ENCODE results near the gene SETBP1. TPM values are rescaled to one million over a fixed set of nuclear protein-coding genes. Genes with fewer than 3 reads are reported as not detected.
"Not testable (repeated sequence)": the region's sequence is repeated elsewhere in the genome, so short reads cannot be mapped to it uniquely, and the experiment has no call there.

SETBP1 gene
- total RNA-seq, 1 experiment from 2014 or later = 3.4 TPM

DNA sequence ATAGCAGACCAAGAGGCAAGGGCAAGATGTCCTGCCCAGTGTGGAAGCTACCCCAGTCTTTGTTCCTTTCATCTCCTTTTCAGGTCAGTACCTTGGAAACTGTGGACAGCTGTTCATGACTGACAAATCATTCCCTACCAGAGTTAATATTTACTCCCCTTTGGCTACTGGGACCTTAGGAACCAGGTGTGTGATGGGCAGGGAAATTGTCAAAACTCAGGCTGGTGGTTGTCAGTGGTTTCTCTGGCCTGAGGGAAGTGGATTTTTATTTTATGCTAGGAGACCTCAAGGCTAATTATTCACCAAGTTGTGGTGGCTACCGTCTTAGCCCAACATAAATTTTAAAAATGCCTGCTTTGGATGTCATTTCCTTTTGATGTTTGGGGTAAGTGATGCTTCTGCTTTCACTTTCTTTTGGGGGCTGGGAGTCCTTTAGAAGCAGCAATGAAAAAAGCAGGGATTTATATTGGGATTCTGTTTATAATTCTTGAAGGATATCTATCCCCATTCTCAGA is 119.3 kb downstream of the SETBP1 start:
- Histone ChIP-seq H3K4me3 (ENCODE audit: low read length) (no peak overlapping the region), H3K27me3 (ENCODE audit: low read length) (no peaks in the 10 kb centered on the region), H4K20me1 (ENCODE audit: insufficient read depth, low read depth, low read length) (no peaks in the 10 kb centered on the region), H3K9ac (ENCODE audit: low read length) (no peak overlapping the region), H3K27ac (ENCODE audit: low read length) (no peak overlapping the region), H3K36me3 (ENCODE audit: insufficient read depth, low read length) (no peaks in the 10 kb centered on the region), H3K9me2 (replicated peaks; ENCODE audit: insufficient read depth, low read length) (no peaks in the 10 kb centered on the region), H3K4me2 (ENCODE audit: low read depth, low read length, poor library complexity, severe bottlenecking) (no peak overlapping the region), H3K79me2 (ENCODE audit: low read length) (no peaks in the 10 kb centered on the region), H3K9me3 (ENCODE audit: low read length) (no peaks in the 10 kb centered on the region), H2AFZ (ENCODE audit: low read length) (no peak overlapping the region), H3K4me1 (ENCODE audit: low read length) (0 out of 2 replicates have a peak, but pooled peaks cover 4% of the 10 kb centered on the region)
- DNase-seq = no peak

DNA sequence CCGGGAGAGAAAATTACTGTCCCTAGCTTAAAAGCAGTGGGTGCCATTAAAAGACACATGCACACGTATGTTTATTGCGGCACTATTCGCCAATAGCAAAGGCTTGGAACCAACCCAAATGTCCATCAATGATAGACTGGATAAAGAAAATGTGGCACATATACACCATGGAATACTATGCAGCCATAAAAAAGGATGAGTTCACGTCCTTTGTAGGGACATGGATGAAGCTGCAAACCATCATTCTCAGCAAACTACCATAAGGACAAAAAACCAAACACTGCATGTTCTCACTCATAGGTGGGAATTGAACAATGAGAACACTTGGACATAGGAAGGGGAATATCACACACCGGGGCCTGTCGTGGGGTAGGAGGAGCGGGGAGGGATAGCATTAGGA is 120.1 kb downstream of the SETBP1 start:
- not testable (repeated sequence) for H3K27me3 ChIP-seq (ENCODE audit: low read length); H3K9me3 ChIP-seq (ENCODE audit: low read length); DNase-seq; H3K4me1 ChIP-seq (ENCODE audit: low read length); H3K9ac ChIP-seq (ENCODE audit: low read length); H3K9me2 ChIP-seq (replicated peaks; ENCODE audit: insufficient read depth, low read length); H3K27ac ChIP-seq (ENCODE audit: low read length); H3K79me2 ChIP-seq (ENCODE audit: low read length); H2AFZ ChIP-seq (ENCODE audit: low read length); H3K4me3 ChIP-seq (ENCODE audit: low read length); H3K36me3 ChIP-seq (ENCODE audit: insufficient read depth, low read length); H3K4me2 ChIP-seq (ENCODE audit: low read depth, low read length, poor library complexity, severe bottlenecking); H4K20me1 ChIP-seq (ENCODE audit: insufficient read depth, low read depth, low read length)

DNA sequence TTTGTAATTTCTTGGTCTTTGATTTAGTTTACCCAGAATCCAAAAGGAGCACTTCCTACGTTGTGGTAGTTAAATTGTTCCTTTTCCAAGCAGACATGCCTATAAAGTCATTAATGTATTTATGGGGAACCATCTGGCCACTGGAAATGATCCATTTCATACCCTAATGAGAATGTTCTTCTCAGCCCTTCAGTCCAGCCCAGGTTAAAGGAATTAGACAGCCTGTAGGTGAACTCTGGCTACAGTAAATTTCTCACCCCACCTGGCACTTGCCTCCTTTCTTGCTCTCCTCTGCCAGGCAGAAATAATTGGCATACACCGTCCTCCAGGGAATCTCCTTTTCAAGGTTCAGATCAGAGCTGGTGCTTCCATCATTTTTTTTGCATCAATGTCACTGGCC is 121.1 kb downstream of the SETBP1 start:
- H3K27me3 ChIP-seq (ENCODE audit: low read length) = no peaks in the 10 kb centered on the region
- H2AFZ ChIP-seq (ENCODE audit: low read length) = no peak overlapping the region
- no peak overlapping the region for H3K27ac ChIP-seq (ENCODE audit: low read length)
- no peak for DNase-seq
- no peaks in the 10 kb centered on the region for H3K36me3 ChIP-seq (ENCODE audit: insufficient read depth, low read length)
- no peak overlapping the region for H3K4me3 ChIP-seq (ENCODE audit: low read length)
- H3K9me2 ChIP-seq (replicated peaks; ENCODE audit: insufficient read depth, low read length) = no peaks in the 10 kb centered on the region
- no peaks in the 10 kb centered on the region for H3K79me2 ChIP-seq (ENCODE audit: low read length)
- H4K20me1 ChIP-seq (ENCODE audit: insufficient read depth, low read depth, low read length) = no peaks in the 10 kb centered on the region
- H3K9ac ChIP-seq (ENCODE audit: low read length) = no peak overlapping the region
- H3K4me2 ChIP-seq (ENCODE audit: low read depth, low read length, poor library complexity, severe bottlenecking) = no peak overlapping the region
- H3K9me3 ChIP-seq (ENCODE audit: low read length) = no peaks in the 10 kb centered on the region
- 0 out of 2 replicates have a peak, but pooled peaks cover 4% of the 10 kb centered on the region for H3K4me1 ChIP-seq (ENCODE audit: low read length)

- no peak for DNase-seq
- Histone ChIP-seq H4K20me1 (ENCODE audit: insufficient read depth, low read depth, low read length) (no peaks in the 10 kb centered on the region), H3K27me3 (ENCODE audit: low read length) (no peaks in the 10 kb centered on the region), H3K4me3 (ENCODE audit: low read length) (no peak overlapping the region), H3K27ac (ENCODE audit: low read length) (no peak overlapping the region), H3K9me2 (replicated peaks; ENCODE audit: insufficient read depth, low read length) (no peaks in the 10 kb centered on the region), H3K4me2 (ENCODE audit: low read depth, low read length, poor library complexity, severe bottlenecking) (no peak overlapping the region), H3K36me3 (ENCODE audit: insufficient read depth, low read length) (no peaks in the 10 kb centered on the region), H2AFZ (ENCODE audit: low read length) (no peak overlapping the region), H3K9ac (ENCODE audit: low read length) (no peak overlapping the region), H3K79me2 (ENCODE audit: low read length) (no peaks in the 10 kb centered on the region), H3K4me1 (ENCODE audit: low read length) (0 out of 2 replicates have a peak, but pooled peaks cover 4% of the 10 kb centered on the region), H3K9me3 (ENCODE audit: low read length) (no peaks in the 10 kb centered on the region)
Measured at GRCh38 chr18:44802508-44802907, 121.8 kb downstream of the SETBP1 start.

- Histone ChIP-seq H3K4me1 (ENCODE audit: low read length) (0 out of 2 replicates have a peak, but pooled peaks cover 4% of the 10 kb centered on the region), H3K27me3 (ENCODE audit: low read length) (no peaks in the 10 kb centered on the region), H3K4me3 (ENCODE audit: low read length) (no peak overlapping the region), H3K36me3 (ENCODE audit: insufficient read depth, low read length) (no peaks in the 10 kb centered on the region), H3K9me2 (replicated peaks; ENCODE audit: insufficient read depth, low read length) (no peaks in the 10 kb centered on the region), H3K27ac (ENCODE audit: low read length) (no peak overlapping the region), H3K9me3 (ENCODE audit: low read length) (no peaks in the 10 kb centered on the region), H3K79me2 (ENCODE audit: low read length) (no peaks in the 10 kb centered on the region), H4K20me1 (ENCODE audit: insufficient read depth, low read depth, low read length) (no peaks in the 10 kb centered on the region), H2AFZ (ENCODE audit: low read length) (no peak overlapping the region), H3K4me2 (ENCODE audit: low read depth, low read length, poor library complexity, severe bottlenecking) (no peak overlapping the region), H3K9ac (ENCODE audit: low read length) (no peak overlapping the region)
- no peak for DNase-seq
Measured at GRCh38 chr18:44803019-44803650, 122.4 kb downstream of the SETBP1 start.

DNA sequence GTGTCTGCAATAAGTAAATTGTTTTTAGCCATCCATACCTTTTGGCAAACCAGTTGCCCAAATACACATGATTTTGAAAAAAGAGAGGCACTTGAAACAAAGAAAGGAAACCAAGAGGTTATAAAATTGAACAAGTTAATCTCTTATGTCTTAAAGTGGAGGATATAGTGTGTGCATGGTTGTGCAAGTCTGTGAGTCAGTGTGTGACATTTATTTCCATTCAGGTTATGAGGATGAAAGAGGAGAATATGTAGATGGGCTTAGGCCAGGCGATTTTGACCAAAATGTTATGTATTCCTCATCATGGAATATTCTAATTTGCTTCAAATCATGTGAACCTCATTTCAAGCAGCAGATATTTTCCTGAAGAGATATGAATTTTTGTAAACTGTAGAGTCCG is 123.3 kb downstream of the SETBP1 start:
- no peaks in the 10 kb centered on the region for H3K79me2 ChIP-seq (ENCODE audit: low read length)
- H3K9ac ChIP-seq (ENCODE audit: low read length) = no peak overlapping the region

GRCh38 chr18:44805176-44805575 is 124.5 kb downstream of the SETBP1 start:
- Histone ChIP-seq H3K9me3 (ENCODE audit: low read length) (no peaks in the 10 kb centered on the region), H3K79me2 (ENCODE audit: low read length) (no peaks in the 10 kb centered on the region), H3K4me2 (ENCODE audit: low read depth, low read length, poor library complexity, severe bottlenecking) (no peak overlapping the region), H4K20me1 (ENCODE audit: insufficient read depth, low read depth, low read length) (no peaks in the 10 kb centered on the region), H3K4me1 (ENCODE audit: low read length) (0 out of 2 replicates have a peak, but pooled peaks cover 4% of the 10 kb centered on the region), H3K27ac (ENCODE audit: low read length) (no peak overlapping the region), H3K9ac (ENCODE audit: low read length) (no peak overlapping the region), H2AFZ (ENCODE audit: low read length) (no peak overlapping the region), H3K27me3 (ENCODE audit: low read length) (no peaks in the 10 kb centered on the region), H3K36me3 (ENCODE audit: insufficient read depth, low read length) (no peaks in the 10 kb centered on the region), H3K4me3 (ENCODE audit: low read length) (no peak overlapping the region), H3K9me2 (replicated peaks; ENCODE audit: insufficient read depth, low read length) (no peaks in the 10 kb centered on the region)
- DNase-seq = no peak

More for the DNA sequence above, 123.3 kb downstream of the SETBP1 start:
- Histone ChIP-seq H3K36me3 (ENCODE audit: insufficient read depth, low read length) (no peaks in the 10 kb centered on the region), H3K27ac (ENCODE audit: low read length) (no peak overlapping the region), H3K9me3 (ENCODE audit: low read length) (no peaks in the 10 kb centered on the region), H3K9me2 (replicated peaks; ENCODE audit: insufficient read depth, low read length) (no peaks in the 10 kb centered on the region), H3K27me3 (ENCODE audit: low read length) (no peaks in the 10 kb centered on the region), H3K4me1 (ENCODE audit: low read length) (0 out of 2 replicates have a peak, but pooled peaks cover 4% of the 10 kb centered on the region), H3K4me2 (ENCODE audit: low read depth, low read length, poor library complexity, severe bottlenecking) (no peak overlapping the region), H3K4me3 (ENCODE audit: low read length) (no peak overlapping the region), H2AFZ (ENCODE audit: low read length) (no peak overlapping the region), H4K20me1 (ENCODE audit: insufficient read depth, low read depth, low read length) (no peaks in the 10 kb centered on the region)
- no peak for DNase-seq

- H3K4me3 ChIP-seq (ENCODE audit: low read length) = no peak overlapping the region
- no peak for DNase-seq
- H3K4me2 ChIP-seq (ENCODE audit: low read depth, low read length, poor library complexity, severe bottlenecking) = no peak overlapping the region
- no peaks in the 10 kb centered on the region for H3K79me2 ChIP-seq (ENCODE audit: low read length)
- no peak overlapping the region for H3K27ac ChIP-seq (ENCODE audit: low read length)
- no peaks in the 10 kb centered on the region for H3K9me3 ChIP-seq (ENCODE audit: low read length)
- H3K9me2 ChIP-seq (replicated peaks; ENCODE audit: insufficient read depth, low read length) = no peaks in the 10 kb centered on the region
- H2AFZ ChIP-seq (ENCODE audit: low read length) = no peak overlapping the region
- H3K36me3 ChIP-seq (ENCODE audit: insufficient read depth, low read length) = no peaks in the 10 kb centered on the region
- H3K4me1 ChIP-seq (ENCODE audit: low read length) = 0 out of 2 replicates have a peak, but pooled peaks cover 4% of the 10 kb centered on the region
- no peaks in the 10 kb centered on the region for H3K27me3 ChIP-seq (ENCODE audit: low read length)
- no peak overlapping the region for H3K9ac ChIP-seq (ENCODE audit: low read length)
- H4K20me1 ChIP-seq (ENCODE audit: insufficient read depth, low read depth, low read length) = no peaks in the 10 kb centered on the region
Measured at GRCh38 chr18:44805643-44806042, 125.0 kb downstream of the SETBP1 start.
